Forelimb muscle (tissue), 1 donor: Measurements from ENCODE around the gene COQ7. TPM values are rescaled to one million over a fixed set of nuclear protein-coding genes. Genes with fewer than 3 reads are reported as not detected.

Experiments used
- DNase-seq: peaks from one replicate; pipeline ENCODE4 v3.0.0-alpha.2; 2013; ENCODE audit warnings: low read depth
- polyA plus RNA-seq: library from polyadenylated mRNA; unstranded; fragments of 120-200 nt; gene quantifications from one replicate; pipeline ENCODE4 v1.2.1, GENCODE V29; 2013; ENCODE audit not compliant: insufficient read length

Gene COQ7
- polyA plus RNA-seq, 1 donor: 31.2 TPM

- peak; percentile 84 for DNase-seq
Observed at GRCh38 chr16:19086322-19087199, 19.1 kb downstream of the COQ7 start.

- DNase-seq: no peak
Observed at GRCh38 chr16:19088341-19088916, 21.0 kb downstream of the COQ7 start.

- DNase-seq: no peak
Observed at GRCh38 chr16:19089410-19089955, 22.1 kb downstream of the COQ7 start.

- DNase-seq: no peak
Observed at GRCh38 chr16:19090916-19091315, 23.5 kb downstream of the COQ7 start.

- no peak for DNase-seq
Observed at GRCh38 chr16:19092653-19093410, 25.4 kb downstream of the COQ7 start.

- no peak for DNase-seq
Observed at GRCh38 chr16:19093631-19094541, 26.5 kb downstream of the COQ7 start.

- DNase-seq: no peak
Observed at GRCh38 chr16:19094542-19095365, 27.3 kb downstream of the COQ7 start.

- DNase-seq: no peak
Observed at GRCh38 chr16:19095654-19096053, 28.2 kb downstream of the COQ7 start.

DNA sequence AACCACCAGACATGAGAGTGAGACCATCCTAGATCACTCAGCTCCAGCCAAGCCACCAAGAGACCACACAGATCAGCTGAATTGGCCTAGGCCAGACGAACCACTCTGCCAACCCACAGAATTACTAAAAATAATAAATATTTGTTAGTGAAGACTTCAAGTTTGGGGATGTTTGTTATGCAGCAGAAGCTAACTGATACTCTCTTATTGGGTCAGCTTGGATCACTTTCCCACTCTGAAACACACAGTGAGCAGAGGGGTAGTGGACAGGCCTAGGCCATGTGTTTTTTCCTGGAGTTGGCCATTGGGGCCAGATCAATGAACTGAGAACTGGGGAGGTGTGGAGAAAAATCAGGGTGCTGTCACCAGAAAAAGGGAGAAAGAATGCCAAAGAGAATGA, 30.8 kb downstream of the COQ7 start:
- DNase-seq: no peak

DNA sequence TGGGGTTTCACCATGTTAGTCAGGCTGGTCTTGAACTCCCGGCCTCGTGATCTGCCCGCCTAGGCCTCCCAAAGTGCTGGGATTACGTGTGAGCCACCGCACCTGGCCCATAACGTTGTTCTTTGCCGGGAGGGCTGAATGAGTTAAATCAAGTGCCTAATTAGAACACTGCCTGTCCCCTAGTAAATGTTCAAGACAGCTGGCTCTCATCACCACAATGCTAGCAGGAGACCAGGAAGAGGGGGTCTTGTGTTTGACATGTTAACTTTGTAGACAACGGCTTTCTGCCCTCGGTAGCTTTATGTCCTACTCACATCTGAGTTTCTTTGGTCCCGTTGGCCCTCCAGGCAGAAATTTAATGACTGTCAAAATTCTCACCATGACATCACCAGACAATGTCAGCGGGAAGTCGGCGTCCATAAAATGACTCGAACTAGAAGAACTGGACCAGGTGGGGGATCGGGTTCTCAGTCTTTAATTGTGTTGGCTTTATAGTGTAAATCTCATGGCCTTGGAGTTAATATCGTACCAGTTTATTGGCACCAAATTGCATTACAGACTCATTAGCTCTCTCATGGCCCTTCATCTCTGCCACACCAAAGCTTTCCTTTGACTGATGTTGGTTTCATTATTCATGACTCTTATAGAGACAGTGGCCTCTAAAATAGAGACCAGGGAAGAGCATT, 34.9 kb downstream of the COQ7 start:
- no peak for DNase-seq

DNA sequence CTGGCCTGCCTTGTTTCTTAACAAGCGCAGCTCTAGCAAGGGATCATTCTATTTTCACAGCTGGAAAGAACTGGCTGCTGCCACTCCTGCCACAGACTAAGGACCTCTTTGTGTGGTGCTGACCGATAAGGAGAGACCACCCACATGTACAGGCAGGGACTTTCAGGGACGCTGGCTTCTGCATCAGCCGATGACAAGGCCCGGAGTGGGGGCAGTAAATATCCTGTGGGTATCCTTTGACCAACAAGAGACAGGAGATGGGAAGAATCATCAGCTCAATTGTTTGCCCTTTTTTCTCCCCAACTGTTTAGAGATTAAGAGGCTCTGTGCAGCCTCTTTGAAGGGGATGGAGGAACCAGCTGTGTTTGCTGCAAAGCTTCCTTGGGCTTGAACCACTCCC, 37.2 kb downstream of the COQ7 start:
- DNase-seq: no peak

- no peak for DNase-seq
Observed at GRCh38 chr16:19105131-19105530, 37.7 kb downstream of the COQ7 start.

DNA sequence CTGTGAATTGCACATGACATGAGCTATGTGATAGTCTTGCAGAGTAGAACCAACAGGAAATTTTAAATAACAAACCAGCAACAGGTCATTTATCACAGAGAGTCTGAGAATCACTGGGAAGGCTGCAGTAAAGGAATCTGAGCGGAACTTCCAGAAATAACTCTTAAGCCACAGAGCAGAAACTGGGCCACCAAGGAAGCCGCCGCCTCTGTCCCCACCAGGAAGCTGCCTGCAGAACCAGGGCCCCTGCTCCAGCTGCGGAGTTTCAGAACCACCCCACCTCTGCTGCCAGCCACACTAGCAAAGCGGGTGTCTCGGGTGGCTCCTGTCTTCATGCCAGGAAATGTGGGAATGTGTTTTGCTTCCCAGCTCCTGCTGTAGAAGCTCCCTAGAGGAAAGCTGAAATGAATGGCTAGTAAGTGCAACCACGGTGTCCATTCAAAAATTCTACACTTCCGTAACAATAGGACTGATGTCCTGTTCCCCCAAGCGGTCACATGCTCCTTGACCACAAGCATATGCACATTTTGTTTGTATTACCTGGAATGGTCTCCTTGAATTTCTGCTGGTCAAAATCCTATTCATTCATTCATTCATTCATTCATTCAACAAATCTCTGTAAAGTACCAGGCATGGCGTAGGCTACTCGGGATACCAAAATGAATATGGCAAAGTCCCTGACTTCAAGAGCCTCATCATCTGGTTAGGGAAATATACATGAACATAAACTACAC, 38.6 kb downstream of the COQ7 start:
- DNase-seq: no peak

DNA sequence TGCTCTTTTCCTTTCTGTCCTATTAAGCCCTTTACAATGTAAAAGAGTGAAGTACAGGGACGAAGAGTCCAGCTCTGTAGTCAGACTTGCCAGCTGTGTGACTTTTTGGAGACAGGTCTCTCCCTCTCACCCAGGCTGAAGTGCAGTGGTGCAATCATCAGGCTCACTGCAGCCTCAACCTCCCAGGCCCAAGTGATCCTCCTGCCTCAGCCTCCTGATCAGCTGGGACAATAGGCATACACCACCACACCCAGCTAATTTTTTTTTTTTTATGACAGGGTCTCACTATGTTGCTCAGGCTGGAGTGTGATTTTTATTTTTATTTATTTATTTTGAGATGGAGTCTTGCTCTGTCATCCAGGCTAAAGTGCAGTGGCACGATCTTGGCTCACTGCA, 39.2 kb downstream of the COQ7 start:
- no peak for DNase-seq

- DNase-seq: no peak
Observed at GRCh38 chr16:19108409-19109287, 41.2 kb downstream of the COQ7 start.

DNA sequence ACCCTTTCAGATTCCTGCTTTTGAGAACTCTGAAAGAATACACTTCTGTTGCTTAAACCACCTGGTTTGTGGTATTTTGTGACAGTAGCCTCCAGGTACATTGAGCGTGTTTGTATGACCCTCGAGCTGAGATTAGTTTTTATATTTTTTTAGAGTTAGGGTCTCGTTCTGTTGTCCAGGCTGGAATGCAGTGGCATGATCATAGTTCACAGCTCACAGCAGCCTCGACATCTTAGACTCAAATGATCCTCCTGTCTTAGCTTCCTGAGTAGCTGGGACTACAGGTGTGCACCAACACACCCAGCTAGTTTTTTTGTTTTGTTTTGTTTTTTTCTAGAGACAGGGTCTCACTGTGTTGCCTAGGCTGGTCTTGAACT, 41.9 kb downstream of the COQ7 start:
- no peak for DNase-seq

GRCh38 chr16:19110537-19111360, 43.3 kb downstream of the COQ7 start:
- no peak for DNase-seq
